ENCODE data around the gene RACK1.
A peak's percentile ranks its signal among the peaks of the same experiment; 100 is the strongest.

The RACK1 gene

GRCh38 chr5:181204826-181205760 is 38.6 kb downstream of the RACK1 start, which contains the start of gene TRIM7:
Gene TRIM7 (minus strand): TSS chr5:181205196. CDS start chr5:181205110, 86 bp downstream.
- TF ChIP-seq POLR2A (IDR thresholded peaks at IDR 0.05; ENCODE audit: low read depth, low read length) = peak; percentile 58
- FAIRE-seq (no peak), DNase-seq (ENCODE audit: insufficient read length, low spot score) (peak; percentile 49)

- DNase-seq (ENCODE audit: insufficient read length, low spot score) = no peak
- TF ChIP-seq POLR2A (IDR thresholded peaks at IDR 0.05; ENCODE audit: low read depth, low read length) = no peak
- no peak for FAIRE-seq
These were observed 39.4 kb downstream of the RACK1 start for GRCh38 chr5:181204113-181204825.

- FAIRE-seq (no peak), DNase-seq (ENCODE audit: insufficient read length, low spot score) (no peak)
- TF ChIP-seq POLR2A (IDR thresholded peaks at IDR 0.05; ENCODE audit: low read depth, low read length) = no peak
These were observed 40.0 kb downstream of the RACK1 start for GRCh38 chr5:181203777-181204112.

DNA sequence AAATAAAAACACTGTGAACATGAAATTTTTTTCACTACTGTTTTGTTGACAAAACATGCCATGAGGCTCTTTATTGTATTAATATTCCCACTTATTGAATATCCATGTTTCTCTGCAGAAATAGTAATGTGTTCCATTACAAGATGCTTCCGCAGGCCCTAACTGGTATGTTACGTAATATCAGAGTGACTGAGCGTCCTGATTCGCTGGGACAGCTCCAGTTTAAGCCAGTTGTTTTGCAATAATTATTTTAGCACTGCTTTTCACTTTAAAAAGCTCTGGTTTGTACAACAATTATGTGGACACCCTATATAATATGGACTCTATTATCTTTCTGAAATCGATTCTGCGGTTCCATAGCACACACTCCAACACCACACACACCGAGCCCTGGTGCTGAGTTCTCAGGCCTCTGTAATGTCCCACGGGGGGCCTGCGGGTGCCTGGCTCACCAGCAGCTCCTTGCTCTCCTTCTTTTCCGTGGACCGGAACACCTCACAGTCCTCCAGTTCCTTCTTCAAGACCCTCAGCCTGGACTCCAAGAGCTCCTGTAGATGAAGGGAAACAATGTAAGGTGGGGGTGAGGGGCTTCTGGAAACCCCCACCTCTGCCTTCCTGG is 40.5 kb downstream of the RACK1 start:
- no peak for DNase-seq (ENCODE audit: insufficient read length, low spot score)
- no peak for TF ChIP-seq POLR2A (IDR thresholded peaks at IDR 0.05; ENCODE audit: low read depth, low read length)
- no peak for FAIRE-seq

GRCh38 chr5:181200816-181201215 is 42.9 kb downstream of the RACK1 start:
- TF ChIP-seq POLR2A (IDR thresholded peaks at IDR 0.05; ENCODE audit: low read depth, low read length) = no peak
- FAIRE-seq (no peak), DNase-seq (ENCODE audit: insufficient read length, low spot score) (no peak)

GRCh38 chr5:181199881-181200638 is 43.6 kb downstream of the RACK1 start:
- TF ChIP-seq POLR2A (IDR thresholded peaks at IDR 0.05; ENCODE audit: low read depth, low read length) = no peak
- FAIRE-seq = no peak

GRCh38 chr5:181198905-181199519 is 44.7 kb downstream of the RACK1 start:
- no peak for FAIRE-seq

More at GRCh38 chr5:181199881-181200638, 43.6 kb downstream of the RACK1 start:
- DNase-seq (ENCODE audit: insufficient read length, low spot score) = no peak

GRCh38 chr5:181198106-181198685 is 45.5 kb downstream of the RACK1 start:
- FAIRE-seq (no peak), DNase-seq (ENCODE audit: insufficient read length, low spot score) (no peak)
- TF ChIP-seq POLR2A (IDR thresholded peaks at IDR 0.05; ENCODE audit: low read depth, low read length) = no peak

More at GRCh38 chr5:181198905-181199519, 44.7 kb downstream of the RACK1 start:
- TF ChIP-seq POLR2A (IDR thresholded peaks at IDR 0.05; ENCODE audit: low read depth, low read length) = no peak
- DNase-seq (ENCODE audit: insufficient read length, low spot score) = no peak

DNA sequence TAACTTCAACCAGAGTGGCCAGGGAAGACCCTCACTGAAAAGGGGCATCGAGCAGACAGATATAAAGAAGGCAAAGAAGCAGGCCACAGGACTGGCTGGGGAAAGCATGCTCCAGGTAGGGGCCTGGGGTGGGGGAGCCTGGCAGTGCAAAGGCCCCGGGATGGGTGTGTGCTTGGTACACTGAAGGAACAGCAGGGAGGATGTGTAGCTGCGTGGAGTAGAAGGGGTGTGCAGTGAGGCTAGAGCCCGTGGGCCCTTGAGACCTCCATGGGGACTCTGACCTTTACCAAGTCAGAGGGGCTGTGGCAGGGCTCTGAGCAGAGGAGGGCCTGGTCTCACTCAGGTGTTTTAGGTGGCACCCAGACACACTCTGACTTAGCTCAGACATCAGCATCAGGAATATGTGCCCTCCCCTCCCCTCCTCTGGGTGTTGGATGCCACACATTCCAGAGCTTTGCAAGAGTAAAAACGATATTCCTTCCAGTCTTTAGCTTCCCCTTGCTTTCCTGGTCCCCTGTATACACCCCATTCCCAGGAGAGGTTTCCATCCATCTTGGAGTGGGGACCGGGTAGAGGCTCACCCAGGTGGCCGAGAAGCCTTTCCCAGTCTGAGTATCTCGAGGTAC is 46.3 kb downstream of the RACK1 start:
- TF ChIP-seq POLR2A (IDR thresholded peaks at IDR 0.05; ENCODE audit: low read depth, low read length) = no peak
- FAIRE-seq = no peak
- DNase-seq (ENCODE audit: insufficient read length, low spot score) = no peak

- no peak for FAIRE-seq
- no peak for TF ChIP-seq POLR2A (IDR thresholded peaks at IDR 0.05; ENCODE audit: low read depth, low read length)
- DNase-seq (ENCODE audit: insufficient read length, low spot score) = no peak
These were observed 48.4 kb downstream of the RACK1 start for GRCh38 chr5:181195249-181195761.

DNA sequence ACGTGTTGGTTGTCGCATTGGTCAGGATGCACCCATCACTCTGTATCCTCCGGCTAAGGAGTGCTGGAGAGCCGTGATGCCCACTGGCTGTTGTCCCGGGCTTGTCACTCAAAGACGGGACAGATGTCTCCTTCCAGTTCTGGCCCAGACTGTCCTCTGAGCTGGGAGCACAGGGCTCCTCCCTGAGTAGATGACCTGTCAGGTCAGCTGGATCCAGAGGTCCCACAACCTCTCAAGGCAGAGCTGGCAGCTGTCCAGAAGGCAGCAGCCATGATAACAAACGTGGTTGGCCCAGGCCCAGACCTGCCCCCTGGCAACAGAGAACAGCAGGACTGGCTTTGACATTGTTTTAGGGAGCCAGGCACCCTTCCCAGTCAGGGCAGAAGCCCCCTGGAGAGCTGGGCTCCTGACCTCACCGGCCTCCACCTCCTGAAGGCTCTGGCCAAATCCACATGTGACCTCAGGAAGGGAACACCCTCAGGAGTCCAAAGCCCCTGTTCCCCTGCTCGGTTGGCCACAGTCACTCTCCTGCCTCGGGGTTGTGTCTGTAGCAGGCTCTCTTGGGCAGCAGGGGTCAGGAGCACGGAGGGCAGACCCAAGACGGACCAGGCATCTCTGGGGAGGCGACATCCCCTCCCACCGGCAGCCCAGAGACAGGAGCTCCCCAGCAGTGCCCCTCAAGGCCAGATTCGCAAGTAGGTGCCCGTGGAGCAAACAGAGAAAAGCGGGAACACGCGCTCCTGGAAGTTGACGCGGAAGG is 49.0 kb downstream of the RACK1 start:
- no peak for TF ChIP-seq POLR2A (IDR thresholded peaks at IDR 0.05; ENCODE audit: low read depth, low read length)
- FAIRE-seq (no peak), DNase-seq (ENCODE audit: insufficient read length, low spot score) (no peak)
